ENCODE data around the gene GGA1. TPM values are rescaled to one million over a fixed set of nuclear protein-coding genes. Genes with fewer than 3 reads are reported as not detected.

Gene GGA1
- total RNA-seq, 3 donors from 2014 or later (not counting 1 experiment from before 2014, with no cell fraction given): 69.3 to 87.8 (median 80.2) TPM

- H3K4me3 Mint-ChIP-seq: peak overlapping the region; percentile 74
- Histone ChIP-seq H3K27me3 (ENCODE audit: control insufficient read depth, insufficient read depth, low read length) (no peaks in the 10 kb centered on the region), H3K36me3 (ENCODE audit: control insufficient read depth, insufficient read depth, low read length) (peaks cover 8% of the 10 kb centered on the region), H3K4me3 (ENCODE audit: low read length) (no peak overlapping the region), H3K27ac (ENCODE audit: low read length) (peak overlapping the region; percentile 76), H3K9me3 (ENCODE audit: control insufficient read depth, insufficient read depth, low read length) (no peaks in the 10 kb centered on the region), H3K4me1 (ENCODE audit: control insufficient read depth, insufficient read depth, low read length) (peaks cover 94% of the 10 kb centered on the region)
- peak overlapping the region; percentile 83 to 89 for H3K27ac Mint-ChIP-seq
- intact Hi-C loops (cut with micrococcal nuclease): no loop called here
- H3K36me3 Mint-ChIP-seq: no peaks in the 10 kb centered on the region
- peak; percentile 55 to 69 (median 60) for ATAC-seq
- no peak for TF ChIP-seq CTCF (IDR thresholded peaks at IDR 0.05)
- no peaks in the 10 kb centered on the region for H3K27me3 Mint-ChIP-seq (ENCODE audit: low read depth in 2 of 2)
- no peaks in the 10 kb centered on the region for H3K9me3 Mint-ChIP-seq
- H3K4me1 Mint-ChIP-seq: peaks cover 39 to 75% of the 10 kb centered on the region in 2 donors
- DNase-seq: peak in 1 of 2 donors; percentile 81
- 5% methylated on average over 6 of the region's 6 CpGs for WGBS (ENCODE audit: insufficient coverage)
Observed at GRCh38 chr22:37627545-37627944, 18.9 kb downstream of the GGA1 start.

- WGBS (ENCODE audit: insufficient coverage): 89% methylated on average over 8 of the region's 8 CpGs
- no peak for ATAC-seq
Observed at GRCh38 chr22:37628830-37629229, 20.2 kb downstream of the GGA1 start.

GRCh38 chr22:37629928-37630327, 21.3 kb downstream of the GGA1 start:
- H3K4me1 Mint-ChIP-seq: peaks cover 54 to 87% of the 10 kb centered on the region in 2 donors
- H3K9me3 Mint-ChIP-seq: no peaks in the 10 kb centered on the region
- H3K27ac Mint-ChIP-seq: peak overlapping the region in 1 of 2 donors; percentile 83
- DNase-seq: no peak
- Histone ChIP-seq H3K36me3 (ENCODE audit: control insufficient read depth, insufficient read depth, low read length) (peaks cover 8% of the 10 kb centered on the region), H3K4me3 (ENCODE audit: low read length) (no peak overlapping the region), H3K27ac (ENCODE audit: low read length) (peak overlapping the region; percentile 11), H3K27me3 (ENCODE audit: control insufficient read depth, insufficient read depth, low read length) (no peaks in the 10 kb centered on the region), H3K9me3 (ENCODE audit: control insufficient read depth, insufficient read depth, low read length) (no peaks in the 10 kb centered on the region), H3K4me1 (ENCODE audit: control insufficient read depth, insufficient read depth, low read length) (peaks cover 99% of the 10 kb centered on the region)
- H3K36me3 Mint-ChIP-seq: no peaks in the 10 kb centered on the region
- TF ChIP-seq CTCF (IDR thresholded peaks at IDR 0.05): no peak
- H3K4me3 Mint-ChIP-seq: no peak overlapping the region
- no peaks in the 10 kb centered on the region for H3K27me3 Mint-ChIP-seq (ENCODE audit: low read depth in 2 of 2)
- ATAC-seq: no peak
- 82% methylated on average over 10 of the region's 10 CpGs for WGBS (ENCODE audit: insufficient coverage)
- intact Hi-C loops (cut with micrococcal nuclease): loop anchor here (10.0 kb wide), 1 partner anchor 215 kb away; the partner anchor contains the start of genes ANKRD54 and EIF3L

More at GRCh38 chr22:37628830-37629229, 20.2 kb downstream of the GGA1 start:
- H3K4me1 ChIP-seq (ENCODE audit: control insufficient read depth, insufficient read depth, low read length): peaks cover 98% of the 10 kb centered on the region
- no peaks in the 10 kb centered on the region for H3K27me3 Mint-ChIP-seq (ENCODE audit: low read depth in 2 of 2)
- peak overlapping the region; percentile 13 for H3K4me3 Mint-ChIP-seq
- H3K36me3 Mint-ChIP-seq: no peaks in the 10 kb centered on the region
- no peak overlapping the region for H3K4me3 ChIP-seq (ENCODE audit: low read length)
- H3K4me1 Mint-ChIP-seq: peaks cover 44 to 84% of the 10 kb centered on the region in 2 donors
- intact Hi-C loops (cut with micrococcal nuclease): no loop called here
- peak overlapping the region; percentile 83 to 89 for H3K27ac Mint-ChIP-seq
- no peaks in the 10 kb centered on the region for H3K9me3 Mint-ChIP-seq
- TF ChIP-seq CTCF (IDR thresholded peaks at IDR 0.05): no peak
- H3K27me3 ChIP-seq (ENCODE audit: control insufficient read depth, insufficient read depth, low read length): no peaks in the 10 kb centered on the region
- H3K36me3 ChIP-seq (ENCODE audit: control insufficient read depth, insufficient read depth, low read length): peaks cover 8% of the 10 kb centered on the region
- H3K9me3 ChIP-seq (ENCODE audit: control insufficient read depth, insufficient read depth, low read length): no peaks in the 10 kb centered on the region
- DNase-seq: no peak
- H3K27ac ChIP-seq (ENCODE audit: low read length): peak overlapping the region; percentile 76

All from natural killer cell (primary cell).